EL (cell line): ENCODE data around the gene KIF6.
"Not testable (repeated sequence)": the region's sequence is repeated elsewhere in the genome, so short reads cannot be mapped to it uniquely, and the experiment has no call there.

Source experiments
- DNase-seq: peaks from one replicate; pipeline ENCODE4 v3.0.0-alpha.2; 2016

The KIF6 gene

GRCh38 chr6:39543095-39543494 is 182.1 kb downstream of the KIF6 start:
- DNase-seq, result no peak

GRCh38 chr6:39540454-39540853 is 184.8 kb downstream of the KIF6 start:
- no peak for DNase-seq

DNA sequence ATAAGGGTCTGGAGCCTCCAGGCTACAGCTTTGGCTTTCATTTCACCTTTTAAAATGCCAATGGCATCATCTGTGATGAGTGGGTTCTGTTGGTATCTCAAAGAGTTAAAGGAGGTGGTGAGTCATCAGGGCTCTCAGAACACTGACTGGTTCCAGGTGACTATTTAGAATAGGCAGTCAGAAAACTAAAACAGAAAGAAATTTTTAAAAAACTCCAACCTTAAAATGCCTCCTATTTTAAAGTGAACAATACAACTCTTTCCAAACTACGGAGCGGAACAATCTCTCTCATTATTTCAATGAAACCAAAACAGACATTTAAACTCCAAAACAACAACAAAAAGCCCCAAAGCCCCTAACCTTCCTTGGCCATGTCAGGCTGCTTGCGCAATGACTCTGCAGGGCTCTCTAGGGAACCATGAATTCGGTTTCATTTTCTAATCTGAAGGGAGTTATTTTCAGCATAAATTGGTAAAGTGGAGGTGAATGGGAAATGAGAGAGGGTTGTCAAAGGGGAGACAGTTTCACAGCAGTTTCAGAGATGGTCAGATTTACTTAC is 194.9 kb downstream of the KIF6 start:
- DNase-seq, result peak; percentile 14

GRCh38 chr6:39527792-39528564 is 197.2 kb downstream of the KIF6 start:
- no peak for DNase-seq

GRCh38 chr6:39524007-39524406 is 201.2 kb downstream of the KIF6 start:
- DNase-seq, result no peak

- no peak for DNase-seq
Observed at GRCh38 chr6:39521958-39522357, 203.2 kb downstream of the KIF6 start.

DNA sequence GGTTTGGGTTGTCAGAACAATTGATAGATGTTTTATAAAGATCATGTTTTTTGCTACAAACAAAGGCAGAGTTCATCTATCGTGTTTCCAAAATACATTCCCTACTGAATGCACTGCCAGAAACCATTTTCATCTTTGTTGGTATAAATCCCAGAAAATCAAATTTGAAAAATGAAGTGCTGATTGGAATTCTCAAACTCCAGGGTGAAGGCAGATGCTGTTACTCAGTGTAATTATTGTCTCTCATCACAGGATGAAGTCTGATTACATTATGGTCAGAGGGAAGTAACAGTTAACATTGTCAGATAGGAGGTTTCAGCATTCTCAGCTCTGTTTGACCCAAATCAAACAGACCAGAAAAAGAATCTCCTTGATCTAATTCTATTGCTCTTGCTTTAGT is 204.3 kb downstream of the KIF6 start:
- DNase-seq, result no peak

DNA sequence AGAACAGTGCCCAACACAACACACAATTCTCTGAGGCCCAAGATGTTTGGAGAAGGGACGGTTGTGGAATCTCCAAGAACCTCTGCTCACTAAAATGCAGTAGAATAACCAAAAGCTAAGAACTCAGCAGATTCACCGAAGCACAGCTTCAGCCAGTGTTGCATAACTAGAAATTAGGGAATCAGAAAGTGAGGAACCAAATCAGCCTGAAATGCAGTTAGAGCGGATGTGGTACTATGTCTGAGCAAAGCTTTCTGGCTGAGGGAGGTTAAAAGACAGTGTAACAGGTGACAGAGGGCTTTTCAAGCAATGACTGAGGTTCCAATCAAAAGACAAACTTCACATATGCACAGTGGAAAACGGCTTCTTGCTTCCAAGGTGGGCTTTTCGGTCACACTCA is 204.8 kb downstream of the KIF6 start:
- DNase-seq, result no peak

- no peak for DNase-seq
Observed at GRCh38 chr6:39518221-39518620, 207.0 kb downstream of the KIF6 start.

GRCh38 chr6:39517756-39518155 is 207.5 kb downstream of the KIF6 start:
- peak; percentile 23 for DNase-seq

- DNase-seq, result no peak
Observed at GRCh38 chr6:39516471-39516870, 208.7 kb downstream of the KIF6 start.

- DNase-seq, result no peak
Observed at GRCh38 chr6:39515471-39515870, 209.7 kb downstream of the KIF6 start.

GRCh38 chr6:39515006-39515405 is 210.2 kb downstream of the KIF6 start:
- no peak for DNase-seq

DNA sequence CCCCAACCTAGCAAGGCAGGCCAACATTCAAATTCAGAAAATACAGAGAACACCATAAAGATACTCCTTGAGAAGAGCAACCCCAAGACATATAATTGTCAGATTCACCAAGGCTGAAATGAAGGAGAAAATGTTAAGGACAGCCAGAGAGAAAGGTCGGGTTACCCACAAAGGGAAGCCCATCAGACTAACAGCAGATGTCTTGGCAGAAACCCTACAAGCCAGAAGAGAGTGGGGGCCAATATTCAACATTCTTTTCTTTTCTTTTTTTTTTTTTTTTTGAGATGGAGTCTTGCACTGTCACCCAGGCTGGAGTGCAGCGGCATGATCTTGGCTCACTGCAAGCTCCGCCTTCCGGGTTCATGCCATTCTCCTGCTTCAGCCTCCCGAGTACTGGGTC is 215.4 kb downstream of the KIF6 start:
- not testable (repeated sequence) for DNase-seq

DNA sequence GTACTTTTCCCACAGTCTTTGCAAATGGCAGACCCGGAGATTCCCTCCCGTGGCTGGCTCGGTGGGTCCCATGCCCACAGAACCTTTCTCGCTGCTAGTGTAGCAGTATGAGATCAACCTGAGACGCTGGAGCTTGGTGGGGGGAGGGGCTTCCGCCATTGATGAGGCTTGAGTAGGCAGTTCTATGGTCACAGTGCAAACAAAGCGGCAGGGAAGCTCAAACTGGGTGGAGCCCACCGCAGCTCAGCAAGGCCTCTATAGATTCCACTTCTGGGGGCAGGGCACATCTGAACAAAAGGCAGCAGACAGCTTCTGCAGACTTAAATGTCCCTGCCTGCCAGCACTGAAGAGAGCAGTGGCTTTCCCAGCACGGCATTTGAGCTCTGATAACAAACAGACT is 216.7 kb downstream of the KIF6 start:
- DNase-seq, result no peak

DNA sequence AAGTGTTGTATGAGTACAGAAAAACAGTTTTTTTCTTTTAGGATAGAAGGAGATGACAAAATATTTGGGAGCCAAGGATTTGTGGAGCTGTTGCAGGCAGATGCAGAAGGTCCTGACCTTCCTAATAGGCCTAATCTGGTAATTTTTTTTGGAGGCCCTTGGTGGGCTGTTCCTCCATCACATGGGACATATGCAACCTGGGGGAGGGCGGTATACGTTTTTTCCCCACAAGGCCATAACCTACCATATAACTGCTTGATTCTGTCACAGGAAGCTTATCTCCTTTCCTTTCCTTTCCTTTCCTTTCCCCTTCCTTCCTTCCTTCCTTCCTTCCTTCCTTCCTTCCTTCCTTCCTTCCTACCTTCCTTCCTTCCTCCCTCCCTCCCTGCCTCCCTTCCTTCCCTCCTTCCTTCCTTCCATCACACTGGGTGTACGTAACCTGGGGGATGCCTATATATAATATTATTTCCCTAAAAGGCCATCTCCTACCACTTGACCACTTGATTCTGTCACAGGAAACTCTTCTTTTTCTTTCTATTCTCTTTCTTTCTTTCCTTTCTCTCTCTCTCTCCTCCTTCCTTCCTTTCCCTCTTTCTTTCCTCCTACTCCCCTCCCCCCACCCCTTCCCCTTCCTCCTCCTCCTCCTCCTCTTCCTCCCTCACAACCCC is 217.7 kb downstream of the KIF6 start:
- DNase-seq, result no peak

GRCh38 chr6:39502362-39502955 is 222.7 kb downstream of the KIF6 start:
- DNase-seq, result not testable (repeated sequence)

GRCh38 chr6:39499053-39499452 is 226.2 kb downstream of the KIF6 start:
- no peak for DNase-seq

GRCh38 chr6:39498096-39498495 is 227.1 kb downstream of the KIF6 start:
- no peak for DNase-seq

DNA sequence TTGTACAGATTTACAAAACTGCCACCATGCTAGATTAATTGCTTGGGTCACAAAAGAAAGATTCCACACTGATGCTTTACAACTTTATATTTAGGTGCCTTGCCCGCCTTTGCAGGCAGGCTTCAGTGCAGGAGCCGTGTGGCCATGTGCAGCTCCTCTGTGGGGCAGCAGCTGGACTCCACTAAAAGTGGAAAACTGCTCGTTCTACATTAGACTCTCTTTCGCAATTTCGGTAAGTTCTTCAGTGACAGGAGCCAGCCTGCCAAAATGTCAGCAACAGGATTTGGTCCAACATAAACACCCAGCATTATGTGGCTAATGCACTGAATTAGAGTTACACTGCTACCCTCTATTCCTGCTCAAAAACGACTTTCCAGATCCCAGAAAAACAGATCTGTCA is 228.3 kb downstream of the KIF6 start:
- no peak for DNase-seq

- no peak for DNase-seq
Observed at GRCh38 chr6:39496456-39496855, 228.8 kb downstream of the KIF6 start.

DNA sequence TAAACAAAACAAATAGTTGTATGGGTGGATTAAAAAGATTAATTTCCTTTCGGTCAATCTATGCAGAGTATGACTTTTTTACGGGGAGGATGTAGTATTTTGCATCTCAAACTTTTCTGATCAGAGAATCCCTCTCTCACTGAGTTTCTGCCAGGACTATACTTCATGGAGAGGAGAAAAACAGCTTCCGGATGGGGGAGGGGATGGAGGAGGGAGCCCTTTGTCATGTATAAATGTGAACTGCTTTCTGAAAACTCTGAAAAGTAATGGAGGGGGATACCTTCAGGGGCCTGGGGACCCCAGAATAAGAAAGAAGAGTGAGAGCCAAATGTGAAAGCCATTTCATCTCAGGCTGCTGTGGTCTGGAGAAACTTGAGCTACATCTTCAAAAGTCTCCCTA is 229.6 kb downstream of the KIF6 start:
- no peak for DNase-seq

DNA sequence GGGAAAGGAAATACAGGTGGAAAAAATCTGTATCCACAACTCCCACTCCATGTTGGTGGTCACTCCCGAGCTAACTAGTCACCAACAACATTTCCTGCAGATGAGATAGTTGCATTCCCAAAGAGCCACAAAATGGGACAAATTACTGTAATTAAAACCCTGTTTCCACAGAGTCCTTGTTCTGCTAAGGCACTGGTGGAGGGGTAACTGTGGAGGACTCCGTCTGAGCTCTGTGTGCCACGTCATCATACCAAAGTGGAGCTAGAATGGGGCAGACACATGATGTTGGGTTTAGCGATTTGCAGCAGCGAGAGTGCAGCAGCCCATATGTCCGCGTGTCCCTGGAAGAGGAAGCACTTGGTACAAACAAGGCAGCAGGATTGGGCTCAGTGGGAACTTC is 230.2 kb downstream of the KIF6 start:
- DNase-seq, result no peak

DNA sequence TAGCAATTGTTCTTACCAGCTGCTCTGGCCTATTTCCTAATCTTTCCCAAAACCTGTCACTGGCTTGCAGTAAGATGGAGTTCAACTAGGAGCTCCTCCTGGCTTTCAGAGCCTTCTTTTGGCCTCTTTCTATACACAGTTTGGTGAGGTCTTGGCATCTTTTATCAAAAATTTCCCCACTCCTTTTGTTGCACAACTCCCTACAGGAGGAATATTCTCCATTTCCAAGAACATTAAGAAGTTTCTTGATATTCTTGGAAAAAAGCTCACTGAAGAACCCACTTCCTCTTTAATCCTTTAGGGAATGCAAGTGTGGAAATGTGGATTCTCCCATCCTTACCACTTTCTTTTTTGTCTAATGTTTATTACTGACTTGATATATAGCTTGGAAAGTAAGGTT is 231.4 kb downstream of the KIF6 start:
- no peak for DNase-seq
